Inferior parietal cortex (tissue), 1 donor: Measurements from ENCODE around the gene MRPL48.
"Not testable (repeated sequence)": the region's sequence is repeated elsewhere in the genome, so short reads cannot be mapped to it uniquely, and the experiment has no call there.

Source experiments
- DNase-seq: peaks from one replicate; pipeline ENCODE4 v3.0.0-alpha.2; 2016; ENCODE audit errors: extremely low spot score

The MRPL48 gene

DNA sequence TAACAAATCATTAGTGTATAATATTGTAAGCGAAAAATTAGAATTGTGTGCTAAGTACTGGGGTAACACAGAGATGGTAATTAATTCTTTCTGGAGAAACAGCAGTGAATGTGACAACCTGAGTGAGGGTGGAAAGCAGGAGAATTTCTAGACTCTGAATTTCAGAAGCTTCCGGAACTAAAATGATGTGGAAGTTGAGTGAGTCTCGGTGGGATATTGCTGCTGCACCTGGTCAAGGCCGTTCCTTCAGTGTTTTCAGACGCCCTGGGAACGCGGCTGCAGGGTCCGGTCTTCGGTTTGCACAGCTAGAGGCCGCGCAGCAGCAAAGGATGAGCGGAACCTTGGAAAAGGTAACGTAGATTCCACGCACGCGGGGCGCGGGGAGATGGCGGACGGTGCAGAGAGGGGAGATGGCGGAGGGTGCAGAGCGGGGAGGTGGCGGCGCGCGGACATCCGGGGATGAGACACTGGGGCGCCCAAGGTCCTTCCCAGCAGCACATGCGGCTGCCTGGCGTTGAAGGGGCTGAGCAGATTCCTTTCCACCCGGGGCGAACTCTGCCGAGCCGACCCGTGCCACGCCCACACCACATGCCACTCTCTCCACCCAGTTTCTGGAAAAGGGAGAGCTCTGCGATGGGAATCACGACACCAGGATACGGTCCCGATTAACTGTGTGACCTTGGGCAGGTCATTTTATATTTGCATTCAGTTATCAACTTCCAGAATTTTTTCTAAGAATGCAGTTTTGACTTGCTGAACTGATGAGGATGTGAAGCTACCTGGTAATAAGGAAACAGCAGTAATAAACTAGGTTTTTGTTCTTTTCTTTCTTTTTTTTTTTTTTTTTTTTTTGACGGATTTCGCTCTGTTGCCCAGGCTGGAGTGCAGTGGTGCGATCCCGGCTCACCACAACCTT, at the start of gene MRPL48:
Gene MRPL48, plus strand, starts transcription at position 232 of the 916 bp plus-strand sequence. Its CDS starts 98 bp downstream, at position 330.
- peak; percentile 93 for DNase-seq

DNA sequence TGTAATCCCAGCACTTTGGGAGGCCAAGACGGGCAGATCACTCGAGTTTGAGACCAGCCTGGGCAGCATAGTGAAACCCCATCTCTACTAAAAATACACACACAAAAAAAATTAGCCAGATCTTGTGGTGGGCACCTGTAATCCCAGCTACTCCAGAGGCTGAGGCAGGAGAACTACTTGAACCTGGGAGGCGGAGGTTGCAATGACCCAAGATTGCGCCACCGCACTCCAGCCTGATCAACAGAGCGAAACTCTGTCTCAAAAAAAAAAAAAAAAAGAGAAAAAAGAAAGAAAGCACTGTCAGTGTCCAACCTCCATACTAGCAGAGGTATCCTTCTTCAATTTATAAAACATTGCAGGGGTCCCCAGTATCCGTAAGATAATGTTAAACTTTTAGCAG, 44.6 kb upstream of the MRPL48 start:
- no peak for DNase-seq

DNA sequence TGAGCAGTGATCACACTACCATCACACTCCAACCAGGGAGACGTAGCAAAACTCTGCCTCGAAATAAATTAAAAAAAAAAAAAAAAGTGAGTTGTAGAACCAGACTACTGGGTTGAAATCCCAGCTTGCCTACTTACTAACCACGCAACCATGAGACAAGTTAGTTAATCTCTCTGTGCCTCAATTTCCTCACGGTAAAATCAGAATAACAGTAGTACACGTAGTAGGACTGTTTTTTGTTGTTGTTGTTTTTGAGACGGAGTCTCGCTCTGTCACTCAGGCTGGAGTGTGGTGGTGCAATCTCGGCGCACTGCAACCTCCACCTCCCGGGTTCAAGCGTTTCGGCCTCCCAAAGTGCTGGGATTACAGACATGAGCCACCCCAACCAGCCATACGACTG, 41.0 kb upstream of the MRPL48 start:
- DNase-seq = no peak

DNA sequence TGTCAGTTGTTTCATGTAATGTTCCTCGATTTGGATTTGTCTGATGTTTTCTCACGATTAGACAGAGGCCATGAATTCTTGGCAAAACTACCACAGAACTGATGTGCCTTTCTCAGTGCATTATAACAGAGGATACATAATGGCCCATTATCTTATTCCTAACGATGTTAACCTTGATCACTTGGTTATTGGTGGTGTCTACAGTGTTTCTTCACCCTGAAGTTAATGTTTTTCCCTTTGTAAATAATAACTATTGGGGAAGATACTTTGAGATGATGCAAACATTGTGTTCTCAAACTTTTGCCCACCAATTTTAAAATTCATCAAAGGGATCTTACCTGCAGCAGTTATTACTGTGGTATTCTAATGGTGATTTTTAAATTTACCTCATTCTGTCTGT, 39.9 kb upstream of the MRPL48 start:
- no peak for DNase-seq

DNA sequence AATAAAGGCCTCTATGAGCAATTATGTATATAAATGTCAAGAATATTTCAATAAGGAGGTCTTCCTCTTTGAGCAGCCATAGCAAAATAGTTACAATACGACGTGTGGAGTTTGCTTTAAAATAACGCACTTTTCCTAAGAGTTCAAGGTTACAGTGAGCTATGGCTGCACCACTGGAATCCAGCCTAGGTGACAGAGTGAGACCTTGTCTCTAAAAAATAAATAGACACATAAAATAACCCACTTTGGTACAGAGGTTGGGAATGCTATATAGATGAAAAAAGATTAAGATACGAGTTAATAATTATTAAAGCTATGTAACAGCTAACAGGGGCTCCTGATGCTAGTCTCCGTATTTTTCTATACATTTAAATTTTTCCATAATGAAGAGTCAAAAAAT, 39.4 kb upstream of the MRPL48 start:
- no peak for DNase-seq

DNA sequence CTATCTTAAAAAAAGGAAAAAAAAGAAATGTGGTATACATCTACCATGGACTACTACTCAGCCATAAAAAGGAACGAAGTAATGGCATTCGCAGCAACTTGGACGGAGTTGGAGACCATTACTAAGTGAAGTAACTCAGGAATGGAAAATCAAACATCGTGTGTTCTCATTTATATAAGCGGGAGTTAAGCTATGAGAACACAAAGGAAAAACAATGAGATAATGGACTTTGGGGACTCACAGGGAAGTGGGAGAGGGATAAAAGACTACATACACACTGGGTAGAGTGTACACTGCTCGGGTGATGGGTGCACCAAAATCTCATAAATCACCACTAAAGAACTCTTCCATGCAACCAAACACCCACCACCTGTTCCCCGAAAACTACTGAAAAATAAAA, 38.6 kb upstream of the MRPL48 start:
- no peak for DNase-seq

DNA sequence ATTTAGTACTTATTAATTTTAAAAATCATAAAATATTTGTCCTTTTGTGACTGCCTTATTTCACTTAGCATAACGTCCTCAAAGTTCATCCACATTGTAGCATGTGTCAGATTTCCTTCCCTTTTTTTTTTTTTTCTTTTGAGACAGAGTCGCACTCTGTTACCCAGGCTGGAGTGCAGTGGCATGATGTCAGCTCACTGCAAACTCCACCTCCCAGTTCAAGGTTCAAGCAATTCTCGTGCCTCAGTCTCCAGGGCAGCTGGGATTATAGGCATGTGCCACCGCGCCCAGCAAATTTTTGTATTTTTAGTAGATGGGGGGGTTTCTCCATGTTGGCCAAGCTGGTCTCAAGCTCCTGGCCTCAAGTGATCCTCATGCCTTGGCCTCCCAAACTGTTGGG, 37.4 kb upstream of the MRPL48 start:
- DNase-seq = no peak

DNA sequence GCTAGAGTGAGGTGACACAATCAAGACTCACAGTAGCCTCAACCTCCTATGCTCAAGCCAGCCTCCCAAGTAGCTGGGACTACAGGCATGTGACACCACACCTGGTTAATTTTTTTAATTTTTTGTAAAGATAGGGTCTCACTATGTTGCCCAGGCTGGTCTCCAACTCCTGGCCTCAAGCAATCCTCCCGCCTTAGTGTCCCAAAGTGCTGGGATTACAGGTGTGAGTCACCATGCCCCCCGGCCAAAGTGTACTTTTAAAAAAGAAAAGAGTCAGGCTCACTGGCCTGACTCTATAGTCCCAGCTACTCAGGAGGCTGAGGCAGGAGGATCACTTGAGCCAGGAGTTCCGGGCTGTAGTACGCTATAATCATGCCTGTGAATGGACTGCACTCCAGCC, 36.8 kb upstream of the MRPL48 start:
- DNase-seq = not testable (repeated sequence)

DNA sequence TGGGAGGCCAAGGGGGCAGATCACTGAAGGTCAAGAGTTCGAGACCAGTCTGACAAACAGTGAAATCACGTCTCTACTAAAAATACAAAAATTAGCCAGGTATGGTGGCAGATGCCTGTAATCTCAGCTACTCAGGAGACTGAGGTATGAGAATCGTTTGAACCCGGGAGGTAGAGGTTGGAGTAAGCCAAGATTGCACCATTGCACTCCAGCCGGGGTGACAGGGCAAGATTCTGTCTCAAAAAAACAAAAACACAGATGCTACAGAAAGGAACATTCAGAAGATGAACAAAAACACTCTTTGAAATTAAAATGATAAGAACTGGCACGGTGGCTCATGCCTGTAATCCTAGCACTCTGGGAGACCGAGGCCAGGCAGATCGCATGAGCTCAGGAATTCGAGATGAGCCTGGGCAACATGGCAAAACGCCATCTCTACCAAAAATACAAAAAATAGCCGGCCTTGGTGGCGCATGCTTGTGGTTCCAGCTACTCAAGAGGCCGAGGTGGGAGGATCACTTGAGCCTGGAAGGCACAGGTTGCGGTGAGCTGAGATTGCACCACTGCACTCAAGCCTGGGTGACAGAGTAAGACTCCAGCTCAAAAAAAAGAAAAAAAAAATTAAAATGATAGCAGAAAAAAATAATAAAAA, 35.3 kb upstream of the MRPL48 start:
- no peak for DNase-seq

DNA sequence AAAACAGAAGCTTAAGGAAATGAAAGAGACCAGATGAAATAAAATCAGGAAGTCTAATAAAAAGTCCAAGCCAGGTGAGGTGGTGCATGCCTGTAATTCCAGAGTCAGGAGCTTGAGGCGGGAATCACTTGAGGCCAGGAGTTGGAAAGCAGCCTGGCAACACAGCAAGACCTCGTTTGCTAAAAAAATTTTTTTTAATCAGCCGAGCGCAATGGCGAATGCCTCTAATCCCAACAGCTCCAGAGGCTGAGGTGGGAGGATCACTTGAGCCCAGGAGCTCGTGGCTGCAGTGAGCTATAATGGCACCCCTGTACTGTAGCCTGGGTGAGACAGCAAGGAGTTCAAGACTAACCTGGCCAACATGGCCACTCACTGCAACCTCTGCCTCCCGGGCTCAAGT, 34.8 kb upstream of the MRPL48 start:
- no peak for DNase-seq

DNA sequence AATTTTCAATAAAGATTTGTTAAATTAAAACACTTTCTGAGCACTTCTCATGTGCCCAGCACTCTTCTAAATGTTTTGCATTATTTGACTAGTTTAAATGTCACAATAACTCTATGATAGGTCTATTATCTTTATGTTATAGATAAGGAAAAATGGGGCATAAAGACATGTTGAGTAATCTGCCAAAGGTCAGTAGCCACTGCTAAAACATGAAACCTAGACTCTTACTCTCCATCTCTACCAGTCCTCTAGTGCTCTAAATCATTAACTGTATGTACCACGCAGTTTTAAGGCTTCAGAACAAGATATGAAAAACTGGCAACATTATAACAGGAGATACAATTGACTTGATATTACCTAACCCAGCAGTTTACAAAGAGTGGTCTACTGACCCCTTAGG, 33.7 kb upstream of the MRPL48 start:
- no peak for DNase-seq

DNA sequence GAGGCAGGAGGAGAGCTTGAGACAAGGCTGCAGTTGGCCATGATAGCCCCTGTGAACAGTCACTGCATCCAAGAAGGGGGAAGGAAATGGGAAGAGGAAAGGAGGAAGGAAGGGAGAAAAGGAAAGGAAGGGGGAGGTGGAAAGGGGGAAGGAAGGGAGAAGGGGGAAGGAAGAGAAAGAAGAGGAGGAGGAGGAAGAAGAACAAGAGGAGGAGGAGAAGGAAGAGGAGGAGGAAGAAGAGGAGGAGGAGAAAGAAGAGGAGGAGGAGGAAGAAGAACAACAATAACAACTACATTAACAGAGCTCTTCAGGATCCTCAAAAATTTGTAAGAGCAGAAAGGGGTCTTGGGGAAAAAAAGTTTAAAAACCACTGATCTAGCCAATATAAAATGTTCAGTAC, 32.0 kb upstream of the MRPL48 start:
- DNase-seq = no peak

DNA sequence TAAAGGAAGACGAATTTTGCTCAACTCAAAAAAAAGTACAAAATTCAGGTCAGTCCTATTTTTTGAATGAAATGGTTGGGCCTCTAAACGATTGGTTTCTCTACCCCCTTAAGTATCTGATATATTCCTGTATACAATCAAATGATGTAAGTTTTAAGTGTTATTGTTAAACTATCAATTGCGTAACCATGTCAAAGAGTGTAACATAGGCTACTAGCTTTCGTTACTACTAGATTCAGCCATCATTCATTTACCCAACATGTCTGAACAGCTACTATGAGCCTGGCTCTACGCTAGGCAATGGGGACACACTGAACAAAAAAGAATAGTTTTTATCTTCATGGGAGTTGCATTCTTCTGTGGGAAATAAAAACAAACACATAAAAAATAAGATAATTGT, 30.1 kb upstream of the MRPL48 start:
- DNase-seq = no peak

DNA sequence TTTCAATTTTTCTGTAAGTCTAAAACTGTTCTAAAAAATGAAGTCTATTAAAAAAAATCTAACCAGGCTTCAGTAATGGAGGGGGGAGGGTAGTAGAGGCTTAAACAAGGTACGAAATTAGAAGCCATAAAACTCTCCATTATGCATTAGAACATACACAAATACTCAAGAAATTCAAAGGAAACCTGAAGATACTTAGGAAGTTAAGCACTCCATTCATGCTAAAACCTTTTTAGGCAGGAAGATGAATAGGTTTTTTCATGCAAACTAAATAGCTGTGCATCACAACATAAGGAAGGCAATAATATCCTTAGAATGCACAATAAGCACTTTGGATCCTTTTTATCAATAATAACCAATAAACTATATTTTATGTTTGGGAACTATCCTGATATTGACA, 29.2 kb upstream of the MRPL48 start:
- no peak for DNase-seq

DNA sequence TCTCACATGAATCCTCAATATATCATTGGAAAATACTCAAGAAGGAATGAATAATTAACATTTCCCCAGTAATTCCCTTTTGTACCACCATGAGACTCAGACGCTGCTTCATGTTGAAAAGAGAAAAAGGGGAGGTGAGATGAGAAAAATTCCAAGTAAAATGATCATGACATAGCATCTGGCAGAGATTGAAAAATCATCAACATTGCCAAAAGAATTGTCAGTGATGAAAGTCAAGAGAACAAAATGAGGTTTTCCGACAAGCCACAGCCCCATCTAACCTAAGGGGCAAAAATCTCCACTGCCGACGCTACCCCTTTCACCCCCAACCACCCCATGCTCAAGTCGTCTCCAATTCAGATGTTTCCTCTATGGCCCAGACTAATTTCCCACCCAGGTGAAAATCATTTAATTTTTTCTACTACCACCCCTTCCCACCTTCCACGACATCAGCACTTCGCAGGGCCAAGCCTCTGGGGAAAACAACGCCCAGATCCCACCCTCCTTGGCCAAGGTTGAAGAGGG, 28.0 kb upstream of the MRPL48 start:
- DNase-seq = peak; percentile 14

DNA sequence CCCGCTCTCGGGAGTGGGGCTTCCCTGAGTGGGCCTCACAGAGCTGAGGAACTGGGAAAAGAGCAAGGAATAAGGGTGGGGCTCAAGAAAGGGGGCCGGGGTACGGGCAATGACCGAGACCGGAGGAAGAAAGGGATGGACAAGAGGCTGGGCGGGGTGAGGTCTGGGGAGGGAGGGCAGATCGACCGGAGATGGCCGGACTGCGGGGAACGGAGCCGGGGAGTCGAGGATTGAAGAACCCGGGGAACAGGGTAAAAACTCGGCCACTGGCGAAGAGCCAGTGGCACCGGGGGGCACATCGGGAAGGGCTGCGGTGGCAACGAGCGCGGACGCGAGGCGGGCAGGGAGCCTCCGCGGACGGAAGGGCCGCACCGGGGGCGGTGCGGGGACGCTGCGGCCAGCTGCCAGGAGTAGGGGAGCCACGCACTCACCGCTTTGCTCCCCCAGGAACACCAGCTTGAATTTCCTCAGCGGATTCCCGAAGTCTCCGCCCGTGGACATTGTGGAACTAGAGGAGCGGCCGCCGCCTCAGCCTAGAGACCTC, 27.5 kb upstream of the MRPL48 start:
- no peak for DNase-seq

DNA sequence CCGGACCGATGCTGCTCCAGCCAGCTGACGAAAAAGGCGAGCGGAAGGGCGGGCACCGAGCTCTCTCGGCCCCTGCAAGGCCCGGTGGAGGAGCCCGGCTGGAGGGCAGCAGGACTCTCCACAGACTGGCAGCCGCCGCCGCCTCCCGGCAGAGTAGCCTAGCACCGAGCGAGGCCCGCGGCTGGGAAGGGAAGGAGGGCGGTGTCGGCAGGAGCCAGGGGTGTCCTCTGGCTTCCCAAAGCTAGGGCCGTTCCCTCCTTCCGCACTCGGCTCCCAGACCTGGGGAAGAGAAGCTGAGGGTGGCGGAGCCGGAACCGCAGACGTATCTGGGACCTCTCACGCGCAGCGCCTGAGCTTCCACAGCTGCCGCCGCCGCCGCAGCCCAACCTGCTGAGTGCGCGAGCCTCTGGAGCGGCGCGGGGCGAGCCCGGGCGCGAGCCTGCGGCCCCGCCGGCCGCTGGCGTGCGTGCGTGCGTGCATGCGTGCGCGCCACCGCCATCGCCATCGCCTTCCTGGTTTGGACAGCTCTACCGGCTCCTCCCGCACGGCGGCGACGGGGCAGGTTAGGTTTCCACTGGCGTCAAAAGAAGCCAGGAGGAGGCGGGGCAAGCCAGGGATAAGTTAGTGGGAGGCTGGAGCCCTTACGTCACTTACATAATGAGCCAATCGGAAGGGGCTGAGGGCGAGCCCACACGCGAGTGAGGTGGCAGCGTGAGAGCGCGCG, 26.8 kb upstream of the MRPL48 start, which contains the start of gene RAB6A:
Gene RAB6A, minus strand, starts transcription at position 396 of the 724 bp plus-strand sequence. CDS start 439 bp downstream, outside the sequence.
- DNase-seq = peak; percentile 100

DNA sequence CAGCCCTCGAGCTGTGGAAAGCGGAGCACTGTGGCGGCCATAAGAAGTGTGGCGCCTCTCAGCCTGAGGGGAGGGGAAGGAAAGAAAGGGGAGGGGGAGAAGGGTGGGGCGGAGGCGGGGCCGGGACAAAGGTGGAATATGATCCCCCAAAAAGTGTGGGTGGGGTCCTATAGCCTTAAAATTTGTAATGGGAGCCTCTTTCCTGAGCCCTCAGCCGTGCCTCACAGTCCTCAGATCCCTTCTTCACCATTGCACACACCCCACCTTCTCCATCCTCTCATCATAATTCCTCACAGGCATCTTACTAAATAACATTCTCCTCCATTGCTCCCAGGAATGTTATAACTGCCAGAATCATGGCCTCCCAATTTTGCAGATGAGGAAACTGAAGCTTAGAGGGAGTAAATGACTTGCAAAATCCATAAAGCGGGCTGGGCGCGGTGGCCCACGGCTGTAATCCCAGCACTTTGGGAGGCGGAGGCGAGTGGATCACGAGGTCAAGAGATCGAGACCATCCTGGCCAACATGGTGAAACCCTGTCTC, 26.2 kb upstream of the MRPL48 start:
- DNase-seq = no peak

DNA sequence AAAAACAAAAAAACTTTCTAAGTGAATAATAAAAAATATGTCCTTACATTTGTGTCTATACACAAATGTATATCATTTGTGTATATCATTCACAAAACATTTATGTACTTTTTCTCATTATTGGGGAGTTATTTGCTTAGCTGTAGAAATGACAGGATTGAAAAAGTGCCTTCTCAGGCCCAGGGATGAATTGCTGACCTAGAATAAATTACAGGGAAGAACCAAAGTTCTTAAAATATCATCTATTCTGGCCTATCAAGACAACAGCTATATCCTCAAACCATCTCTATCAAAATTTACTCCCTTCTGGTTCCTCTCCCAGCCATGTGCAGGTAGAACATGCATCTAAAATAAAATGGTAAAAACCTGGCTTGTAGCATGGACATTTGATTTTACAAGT, 24.9 kb upstream of the MRPL48 start:
- no peak for DNase-seq

DNA sequence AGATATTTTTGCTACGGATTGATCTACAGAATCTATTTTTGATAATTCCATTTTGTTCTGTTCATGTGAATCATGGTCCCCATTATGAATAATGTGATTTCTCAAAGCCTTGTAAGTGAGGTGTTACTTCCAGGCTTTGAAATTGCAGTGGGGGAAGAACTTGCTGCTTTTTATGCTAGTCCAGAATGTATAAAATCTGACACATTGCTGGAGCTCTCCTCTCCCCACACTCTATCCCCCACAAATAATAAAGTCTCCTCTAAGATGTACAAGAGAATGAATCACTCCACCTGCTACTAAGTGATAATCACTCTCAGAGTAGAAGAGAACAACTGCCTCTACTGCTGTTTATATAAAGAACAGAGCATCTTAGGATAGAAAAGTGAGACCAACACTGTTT, 20.9 kb upstream of the MRPL48 start:
- DNase-seq = no peak

DNA sequence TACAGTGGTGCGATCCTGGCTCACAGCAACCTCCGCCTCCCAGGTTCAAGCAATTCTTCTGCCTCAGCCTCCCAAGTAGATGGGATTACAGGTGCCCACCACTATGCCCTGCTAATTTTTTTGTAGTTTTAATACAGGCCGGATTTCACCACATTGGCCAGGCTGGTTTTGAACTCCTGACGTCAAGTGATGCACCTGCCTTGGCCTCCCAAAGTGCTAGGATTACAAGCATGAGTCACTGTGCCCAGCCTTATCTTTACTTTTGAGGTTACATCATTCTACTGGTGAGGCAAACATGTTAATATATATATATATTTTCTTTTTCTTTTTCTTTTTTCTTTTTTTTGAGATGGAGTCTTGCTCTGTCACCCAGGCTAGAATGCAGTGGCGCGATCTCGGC, 16.9 kb upstream of the MRPL48 start:
- not testable (repeated sequence) for DNase-seq
